ENCODE measurements around the gene SMO. TPM values are rescaled to one million over a fixed set of nuclear protein-coding genes. Genes with fewer than 3 reads are reported as not detected.
A peak's percentile ranks its signal among the peaks of the same experiment; 100 is the strongest.

Gene SMO
- 46.0 and 114 TPM in 2 replicates for total RNA-seq (ENCODE audit: low replicate concordance)

GRCh38 chr7:129188372-129188891, at the start of gene SMO:
Gene SMO (plus strand): TSS chr7:129188633. CDS start chr7:129189152, 519 bp downstream.
- Histone ChIP-seq H3K9me3 (ENCODE audit: low read depth) (no peaks in the 10 kb centered on the region), H3K79me2 (ENCODE audit: low read depth) (peaks cover 49% of the 10 kb centered on the region), H3K4me2 (peak within 1 kb of the TSS; percentile 99), H3K4me3 (peak within 1 kb of the TSS; percentile 98), H3K27me3 (peaks cover 18% of the 10 kb centered on the region), H2AFZ (replicated peaks) (peak within 1 kb of the TSS; percentile 95), H3K36me3 (no peaks in the 10 kb centered on the region), H4K20me1 (ENCODE audit: low read depth) (peaks cover 41% of the 10 kb centered on the region), H3F3A (ENCODE audit: low read depth) (peaks cover 19% of the 10 kb centered on the region), H3K27ac (peak within 1 kb of the TSS; percentile 93), H3K4me1 (peaks cover 31% of the 10 kb centered on the region), H3K9ac (peak within 1 kb of the TSS; percentile 97)
- Mint-ChIP-seq H3K9me3 (no peaks in the 10 kb centered on the region), H3K4me1 (peaks cover 44% of the 10 kb centered on the region), H3K36me3 (peaks cover 16% of the 10 kb centered on the region), H3K27me3 (ENCODE audit: insufficient read depth, low read depth) (peaks cover 2% of the 10 kb centered on the region), H3K27ac (peak within 1 kb of the TSS; percentile 91), H3K4me3 (peak within 1 kb of the TSS; percentile 95)
- no peak for TF ChIP-seq CTCF (IDR thresholded peaks at IDR 0.05)
- peak; percentile 44 for TF ChIP-seq EZH2 (IDR thresholded peaks at IDR 0.05)
- peak; percentile 97 for DNase-seq (ENCODE audit: low spot score)

- H4K20me1 ChIP-seq (ENCODE audit: low read depth), result peaks cover 7% of the 10 kb centered on the region
- H3K9me3 Mint-ChIP-seq, result no peaks in the 10 kb centered on the region
- peak overlapping the region; percentile 93 for H3K4me3 Mint-ChIP-seq
- no peak overlapping the region for H3K27ac Mint-ChIP-seq
- peak overlapping the region; percentile 93 for H2AFZ ChIP-seq (replicated peaks)
- no peaks in the 10 kb centered on the region for H3K36me3 ChIP-seq
- H3K9ac ChIP-seq, result no peak overlapping the region
- H3K79me2 ChIP-seq (ENCODE audit: low read depth), result peaks cover 10% of the 10 kb centered on the region
- no peak overlapping the region for H3K27ac ChIP-seq
- H3K4me1 ChIP-seq, result peaks cover 14% of the 10 kb centered on the region
- peak overlapping the region; percentile 95 for H3K4me3 ChIP-seq
- peak overlapping the region; percentile 89 for H3K4me2 ChIP-seq
- H3F3A ChIP-seq (ENCODE audit: low read depth), result peaks cover 12% of the 10 kb centered on the region
- no peaks in the 10 kb centered on the region for H3K9me3 ChIP-seq (ENCODE audit: low read depth)
- peaks cover 27% of the 10 kb centered on the region for H3K27me3 Mint-ChIP-seq (ENCODE audit: insufficient read depth, low read depth)
- TF ChIP-seq EZH2 (IDR thresholded peaks at IDR 0.05) (peak; percentile 41), EZH2phosphoT487 (IDR thresholded peaks at IDR 0.05) (no peak)
- peaks cover 31% of the 10 kb centered on the region for H3K27me3 ChIP-seq
- peaks cover 15% of the 10 kb centered on the region for H3K4me1 Mint-ChIP-seq
- DNase-seq (ENCODE audit: low spot score), result peak; percentile 34
- H3K36me3 Mint-ChIP-seq, result no peaks in the 10 kb centered on the region
Measured at GRCh38 chr7:129143724-129144094, 44.7 kb upstream of the SMO start.

- H3K27ac Mint-ChIP-seq, result no peak within 1 kb of the TSS
- Histone ChIP-seq H3F3A (ENCODE audit: low read depth) (peaks cover 12% of the 10 kb centered on the region), H3K27ac (no peak within 1 kb of the TSS), H3K36me3 (no peaks in the 10 kb centered on the region), H2AFZ (replicated peaks) (peak within 1 kb of the TSS; percentile 93), H4K20me1 (ENCODE audit: low read depth) (peaks cover 7% of the 10 kb centered on the region), H3K9ac (no peak within 1 kb of the TSS), H3K4me3 (peak within 1 kb of the TSS; percentile 95), H3K4me2 (peak within 1 kb of the TSS; percentile 98), H3K9me3 (ENCODE audit: low read depth) (no peaks in the 10 kb centered on the region), H3K4me1 (peaks cover 14% of the 10 kb centered on the region), H3K79me2 (ENCODE audit: low read depth) (peaks cover 10% of the 10 kb centered on the region), H3K27me3 (peaks cover 31% of the 10 kb centered on the region)
- H3K36me3 Mint-ChIP-seq, result no peaks in the 10 kb centered on the region
- peaks cover 15% of the 10 kb centered on the region for H3K4me1 Mint-ChIP-seq
- peak; percentile 95 for DNase-seq (ENCODE audit: low spot score)
- H3K27me3 Mint-ChIP-seq (ENCODE audit: insufficient read depth, low read depth), result peaks cover 31% of the 10 kb centered on the region
- H3K4me3 Mint-ChIP-seq, result peak within 1 kb of the TSS; percentile 93
- TF ChIP-seq EZH2phosphoT487 (IDR thresholded peaks at IDR 0.05), result no peak
- no peak for TF ChIP-seq CTCF (IDR thresholded peaks at IDR 0.05)
- TF ChIP-seq EZH2 (IDR thresholded peaks at IDR 0.05), result no peak
- no peaks in the 10 kb centered on the region for H3K9me3 Mint-ChIP-seq
Measured at GRCh38 chr7:129144095-129144833, 44.2 kb upstream of the SMO start, which contains the start of gene TSPAN33. Gene TSPAN33 (plus strand): TSS chr7:129144707. CDS start chr7:129144981, 274 bp downstream.

All from neural progenitor cell (in vitro differentiated cells).